Tibial nerve (tissue), 3 donors: ENCODE measurements around the gene PGRMC1.
"Not testable (repeated sequence)": the region's sequence is repeated elsewhere in the genome, so short reads cannot be mapped to it uniquely, and the experiment has no call there.

ENCODE experiments used
- POLR2A ChIP-seq, 2 donors: fragments of 450-650 bp; IDR thresholded peaks; one replicate each; pipeline ENCODE4 v1.6.1; 2017; ENCODE audit warnings: antibody characterized with exemption in 2 of 2, mild to moderate bottlenecking in 2 of 2, moderate library complexity in 2 of 2
- TF ChIP-seq, protein P1 (sequence below), 5 experiments: fragments of 200-600 bp in 3 of 5; fragments of 450-650 bp in 2 of 5; sonication (generic) in 3 of 5; IDR thresholded peaks; one replicate each; pipeline ENCODE4 v1.5.1; 2016 to 2019; ENCODE audit warnings: antibody characterized with exemption in 5 of 5, mild to moderate bottlenecking in 3 of 5, moderate library complexity in 2 of 5

DNA sequence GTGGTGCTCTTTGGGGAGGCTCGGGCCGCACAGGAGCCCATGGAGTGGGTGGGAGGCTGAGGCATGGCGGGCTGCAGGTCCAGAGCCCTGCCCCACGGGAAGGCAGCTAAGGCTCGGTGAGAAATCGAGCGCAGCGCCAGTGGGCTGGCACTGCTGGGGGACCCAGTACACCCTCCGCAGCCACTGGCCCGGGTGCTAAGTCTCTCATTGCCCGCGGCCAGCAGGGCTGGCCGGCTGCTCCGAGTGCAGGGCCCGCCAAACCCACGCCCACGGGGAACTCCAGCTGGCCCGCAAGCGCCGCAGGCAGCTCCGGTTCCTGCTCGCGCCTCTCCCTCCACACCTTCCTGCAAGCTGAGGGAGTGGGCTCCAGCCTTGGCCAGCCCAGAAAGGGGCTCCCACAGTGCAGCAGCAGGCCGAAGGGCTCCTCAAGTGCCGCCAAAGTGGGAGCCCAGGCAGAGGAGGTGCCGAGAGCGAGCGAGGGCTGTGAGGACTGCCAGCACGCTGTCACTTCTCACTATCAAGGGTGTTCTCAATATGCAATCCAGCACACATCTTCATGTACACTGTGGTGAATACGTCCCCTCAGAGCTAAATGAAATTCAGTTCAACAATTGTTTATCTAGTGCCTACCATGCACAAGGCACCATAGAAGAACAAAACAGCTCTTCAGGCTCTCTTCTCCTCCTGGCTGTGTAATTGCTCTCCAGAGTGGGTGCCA is 25.0 kb upstream of the PGRMC1 start:
- TF ChIP-seq, protein P1, sequence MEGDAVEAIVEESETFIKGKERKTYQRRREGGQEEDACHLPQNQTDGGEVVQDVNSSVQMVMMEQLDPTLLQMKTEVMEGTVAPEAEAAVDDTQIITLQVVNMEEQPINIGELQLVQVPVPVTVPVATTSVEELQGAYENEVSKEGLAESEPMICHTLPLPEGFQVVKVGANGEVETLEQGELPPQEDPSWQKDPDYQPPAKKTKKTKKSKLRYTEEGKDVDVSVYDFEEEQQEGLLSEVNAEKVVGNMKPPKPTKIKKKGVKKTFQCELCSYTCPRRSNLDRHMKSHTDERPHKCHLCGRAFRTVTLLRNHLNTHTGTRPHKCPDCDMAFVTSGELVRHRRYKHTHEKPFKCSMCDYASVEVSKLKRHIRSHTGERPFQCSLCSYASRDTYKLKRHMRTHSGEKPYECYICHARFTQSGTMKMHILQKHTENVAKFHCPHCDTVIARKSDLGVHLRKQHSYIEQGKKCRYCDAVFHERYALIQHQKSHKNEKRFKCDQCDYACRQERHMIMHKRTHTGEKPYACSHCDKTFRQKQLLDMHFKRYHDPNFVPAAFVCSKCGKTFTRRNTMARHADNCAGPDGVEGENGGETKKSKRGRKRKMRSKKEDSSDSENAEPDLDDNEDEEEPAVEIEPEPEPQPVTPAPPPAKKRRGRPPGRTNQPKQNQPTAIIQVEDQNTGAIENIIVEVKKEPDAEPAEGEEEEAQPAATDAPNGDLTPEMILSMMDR (IDR thresholded peaks at IDR 0.05): not testable (repeated sequence)
- TF ChIP-seq POLR2A (IDR thresholded peaks at IDR 0.05): not testable (repeated sequence)
